ENCODE results near the gene ERGIC3.

ERGIC3 gene

DNA sequence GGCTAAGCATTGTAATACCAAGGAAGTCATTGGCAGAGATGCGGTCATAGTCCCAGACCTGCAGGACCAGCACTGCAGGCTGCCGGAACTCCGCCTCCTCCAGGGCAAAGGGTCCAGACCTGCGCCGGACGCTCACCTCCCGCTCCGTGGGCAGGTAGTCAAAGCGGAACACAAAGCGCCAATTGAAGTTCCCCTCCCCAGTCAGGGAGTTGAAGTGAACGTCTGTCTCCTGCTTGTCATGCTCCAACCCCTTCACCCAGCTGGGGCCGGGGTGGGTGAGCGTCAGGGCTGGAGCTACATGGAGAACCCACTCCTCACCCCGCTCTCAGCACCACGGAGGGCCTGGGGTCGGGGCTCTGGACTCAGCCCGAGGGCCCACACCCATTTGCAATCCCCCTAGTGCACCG, 18.2 kb downstream of the ERGIC3 start:
- TF ChIP-seq TCF12 (IDR thresholded peaks at IDR 0.05; ENCODE audit: low read depth) (no peak), TAF1 (IDR thresholded peaks at IDR 0.05; ENCODE audit: low read depth) (no peak), FOXM1 (IDR thresholded peaks at IDR 0.05; ENCODE audit: borderline replicate concordance, low read depth) (no peak), CEBPB (IDR thresholded peaks at IDR 0.05) (no peak), RAD21 (IDR thresholded peaks at IDR 0.05; ENCODE audit: low read depth) (no peak), ZBTB7A (IDR thresholded peaks at IDR 0.05; ENCODE audit: low read depth) (no peak), TEAD4 (IDR thresholded peaks at IDR 0.05) (no peak), EGR1 (IDR thresholded peaks at IDR 0.05) (no peak), YY1 (IDR thresholded peaks at IDR 0.05; ENCODE audit: low read depth) (no peak)
- TF ChIP-seq, protein P1, sequence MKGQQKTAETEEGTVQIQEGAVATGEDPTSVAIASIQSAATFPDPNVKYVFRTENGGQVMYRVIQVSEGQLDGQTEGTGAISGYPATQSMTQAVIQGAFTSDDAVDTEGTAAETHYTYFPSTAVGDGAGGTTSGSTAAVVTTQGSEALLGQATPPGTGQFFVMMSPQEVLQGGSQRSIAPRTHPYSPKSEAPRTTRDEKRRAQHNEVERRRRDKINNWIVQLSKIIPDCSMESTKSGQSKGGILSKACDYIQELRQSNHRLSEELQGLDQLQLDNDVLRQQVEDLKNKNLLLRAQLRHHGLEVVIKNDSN (IDR thresholded peaks at IDR 0.05), result no peak

DNA sequence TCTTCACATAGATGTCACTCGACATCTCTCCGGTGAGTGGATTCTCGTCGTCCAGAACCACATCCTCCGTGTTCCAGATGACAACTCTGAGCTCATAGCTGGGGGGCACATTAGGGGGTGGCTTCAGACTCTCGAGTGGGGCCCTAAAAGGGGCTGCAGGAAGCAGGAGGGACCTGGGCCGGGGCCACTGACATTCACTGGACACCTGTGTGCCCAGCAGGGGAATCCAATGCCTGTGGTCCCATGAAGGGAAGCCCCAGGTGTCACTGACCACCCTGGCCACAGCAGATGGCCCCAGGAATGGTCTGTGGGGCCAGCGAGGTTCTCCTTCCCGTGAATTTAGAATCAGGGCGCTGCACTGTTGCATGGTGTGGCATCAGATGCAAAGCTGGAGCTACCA, 18.7 kb downstream of the ERGIC3 start:
- TF ChIP-seq TCF12 (IDR thresholded peaks at IDR 0.05; ENCODE audit: low read depth) (no peak), EGR1 (IDR thresholded peaks at IDR 0.05) (no peak), ZBTB7A (IDR thresholded peaks at IDR 0.05; ENCODE audit: low read depth) (no peak), YY1 (IDR thresholded peaks at IDR 0.05; ENCODE audit: low read depth) (no peak), NFIC (IDR thresholded peaks at IDR 0.05) (no peak)
- TF ChIP-seq, protein P2, sequence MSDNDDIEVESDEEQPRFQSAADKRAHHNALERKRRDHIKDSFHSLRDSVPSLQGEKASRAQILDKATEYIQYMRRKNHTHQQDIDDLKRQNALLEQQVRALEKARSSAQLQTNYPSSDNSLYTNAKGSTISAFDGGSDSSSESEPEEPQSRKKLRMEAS (IDR thresholded peaks at IDR 0.05), result no peak
- TF ChIP-seq, protein P3, sequence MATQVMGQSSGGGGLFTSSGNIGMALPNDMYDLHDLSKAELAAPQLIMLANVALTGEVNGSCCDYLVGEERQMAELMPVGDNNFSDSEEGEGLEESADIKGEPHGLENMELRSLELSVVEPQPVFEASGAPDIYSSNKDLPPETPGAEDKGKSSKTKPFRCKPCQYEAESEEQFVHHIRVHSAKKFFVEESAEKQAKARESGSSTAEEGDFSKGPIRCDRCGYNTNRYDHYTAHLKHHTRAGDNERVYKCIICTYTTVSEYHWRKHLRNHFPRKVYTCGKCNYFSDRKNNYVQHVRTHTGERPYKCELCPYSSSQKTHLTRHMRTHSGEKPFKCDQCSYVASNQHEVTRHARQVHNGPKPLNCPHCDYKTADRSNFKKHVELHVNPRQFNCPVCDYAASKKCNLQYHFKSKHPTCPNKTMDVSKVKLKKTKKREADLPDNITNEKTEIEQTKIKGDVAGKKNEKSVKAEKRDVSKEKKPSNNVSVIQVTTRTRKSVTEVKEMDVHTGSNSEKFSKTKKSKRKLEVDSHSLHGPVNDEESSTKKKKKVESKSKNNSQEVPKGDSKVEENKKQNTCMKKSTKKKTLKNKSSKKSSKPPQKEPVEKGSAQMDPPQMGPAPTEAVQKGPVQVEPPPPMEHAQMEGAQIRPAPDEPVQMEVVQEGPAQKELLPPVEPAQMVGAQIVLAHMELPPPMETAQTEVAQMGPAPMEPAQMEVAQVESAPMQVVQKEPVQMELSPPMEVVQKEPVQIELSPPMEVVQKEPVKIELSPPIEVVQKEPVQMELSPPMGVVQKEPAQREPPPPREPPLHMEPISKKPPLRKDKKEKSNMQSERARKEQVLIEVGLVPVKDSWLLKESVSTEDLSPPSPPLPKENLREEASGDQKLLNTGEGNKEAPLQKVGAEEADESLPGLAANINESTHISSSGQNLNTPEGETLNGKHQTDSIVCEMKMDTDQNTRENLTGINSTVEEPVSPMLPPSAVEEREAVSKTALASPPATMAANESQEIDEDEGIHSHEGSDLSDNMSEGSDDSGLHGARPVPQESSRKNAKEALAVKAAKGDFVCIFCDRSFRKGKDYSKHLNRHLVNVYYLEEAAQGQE (IDR thresholded peaks at IDR 0.05; ENCODE audit: low read depth), result no peak

DNA sequence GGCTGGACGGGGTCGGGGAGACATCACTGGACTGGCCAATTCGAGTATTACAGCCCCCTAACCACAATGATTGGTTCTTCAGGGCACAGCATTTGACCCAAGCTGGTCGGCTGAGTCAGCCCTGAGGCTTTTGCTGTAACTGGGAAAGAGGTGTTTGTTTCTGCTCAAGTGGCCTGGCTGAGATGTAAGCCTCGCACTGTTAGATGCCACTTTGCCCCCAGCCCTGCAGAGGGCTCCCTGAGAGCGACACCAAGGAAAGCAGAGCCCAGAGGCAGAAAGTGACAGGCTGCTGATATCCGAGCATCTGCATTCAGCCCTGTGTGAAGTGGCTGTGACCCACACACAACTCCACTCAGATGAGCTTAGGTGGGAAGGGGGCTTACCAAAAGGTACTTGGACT, 19.4 kb downstream of the ERGIC3 start:
- TF ChIP-seq CEBPB (IDR thresholded peaks at IDR 0.05) (no peak), FOXM1 (IDR thresholded peaks at IDR 0.05; ENCODE audit: borderline replicate concordance, low read depth) (no peak), EP300 (IDR thresholded peaks at IDR 0.05; ENCODE audit: borderline replicate concordance) (no peak), TEAD4 (IDR thresholded peaks at IDR 0.05) (no peak), RAD21 (IDR thresholded peaks at IDR 0.05; ENCODE audit: low read depth) (no peak), NFIC (IDR thresholded peaks at IDR 0.05) (no peak), ZBTB7A (IDR thresholded peaks at IDR 0.05; ENCODE audit: low read depth) (no peak), EGR1 (IDR thresholded peaks at IDR 0.05) (no peak), TAF1 (IDR thresholded peaks at IDR 0.05; ENCODE audit: low read depth) (no peak), YY1 (IDR thresholded peaks at IDR 0.05; ENCODE audit: low read depth) (no peak), TCF12 (IDR thresholded peaks at IDR 0.05; ENCODE audit: low read depth) (no peak), CREB1 (IDR thresholded peaks at IDR 0.05; ENCODE audit: low read depth) (no peak)
- TF ChIP-seq, protein P2 (IDR thresholded peaks at IDR 0.05), result no peak
- TF ChIP-seq, protein P1 (IDR thresholded peaks at IDR 0.05), result no peak
- TF ChIP-seq, protein P3 (IDR thresholded peaks at IDR 0.05; ENCODE audit: low read depth), result no peak

DNA sequence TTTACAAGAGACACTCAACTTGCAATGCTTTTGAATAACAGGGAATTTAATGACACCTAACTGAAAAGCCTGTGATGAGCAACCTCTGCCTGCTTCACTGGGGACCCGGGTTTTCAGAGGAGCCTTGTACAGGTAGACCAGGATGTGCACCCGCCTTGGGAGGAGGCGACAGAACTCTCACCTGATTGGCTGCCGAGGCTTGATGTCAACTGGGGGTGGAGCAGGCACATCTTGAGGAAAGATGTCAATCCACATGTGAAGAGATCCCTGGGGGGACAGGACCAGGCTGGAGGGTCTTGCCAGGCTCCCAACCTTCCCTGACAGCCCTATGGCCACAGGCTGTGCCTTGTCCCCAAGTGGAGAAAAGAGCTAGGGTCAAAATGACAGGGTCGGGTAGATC, 19.8 kb downstream of the ERGIC3 start:
- TF ChIP-seq TEAD4 (IDR thresholded peaks at IDR 0.05), result no peak
- no peak for TF ChIP-seq NFIC (IDR thresholded peaks at IDR 0.05)
- TF ChIP-seq EP300 (IDR thresholded peaks at IDR 0.05; ENCODE audit: borderline replicate concordance), result no peak
- no peak for TF ChIP-seq RAD21 (IDR thresholded peaks at IDR 0.05; ENCODE audit: low read depth)
- TF ChIP-seq CEBPB (IDR thresholded peaks at IDR 0.05), result no peak
- no peak for TF ChIP-seq CREB1 (IDR thresholded peaks at IDR 0.05; ENCODE audit: low read depth)
- TF ChIP-seq FOXM1 (IDR thresholded peaks at IDR 0.05; ENCODE audit: borderline replicate concordance, low read depth), result no peak
- TF ChIP-seq, protein P2 (IDR thresholded peaks at IDR 0.05), result no peak
- TF ChIP-seq, protein P1 (IDR thresholded peaks at IDR 0.05), result no peak
- TF ChIP-seq EGR1 (IDR thresholded peaks at IDR 0.05), result no peak
- TF ChIP-seq, protein P3 (IDR thresholded peaks at IDR 0.05; ENCODE audit: low read depth), result no peak
- TF ChIP-seq YY1 (IDR thresholded peaks at IDR 0.05; ENCODE audit: low read depth), result no peak
- TF ChIP-seq TCF12 (IDR thresholded peaks at IDR 0.05; ENCODE audit: low read depth), result no peak
- TF ChIP-seq ZBTB7A (IDR thresholded peaks at IDR 0.05; ENCODE audit: low read depth), result no peak
- no peak for TF ChIP-seq TAF1 (IDR thresholded peaks at IDR 0.05; ENCODE audit: low read depth)
